GM12878 (cell line): ENCODE data around the gene LIM2. TPM values are rescaled to one million over a fixed set of nuclear protein-coding genes. Genes with fewer than 3 reads are reported as not detected.

Source experiments
- ATAC-seq: fragments of 200-7000 bp; cut with Tn5 transposase; 3 replicates; pipeline ENCODE4 v1.9.1; 2020; ENCODE audit warnings: mild to moderate bottlenecking, moderate library complexity
- BruUV-seq: library from RNA; stranded (reverse); fragments of 400-500 nt; replicated peaks from 2 replicates; lab custom pipeline; 2021; lab: Mats Ljungman, UMichigan
- CTCF ChIA-PET: fragments of 300-600 bp; sonication (Branson Sonifier 250); formaldehyde crosslinking; extraction: SDS; loops from one replicate; lab custom pipeline; 2021; ENCODE audit warnings: inconsistent platforms; lab: Yijun Ruan, JAX
- POLR2A ChIA-PET: fragments of 350-600 bp; formaldehyde crosslinking; extraction: SDS; loops from one replicate; lab custom pipeline; 2021; ENCODE audit warnings: inconsistent platforms; lab: Charles Lee
- RAD21 ChIA-PET: fragments of 300-600 bp; sonication (Branson Sonifier 250); formaldehyde crosslinking; loops from one replicate; lab custom pipeline; 2023; ENCODE audit warnings: antibody characterized with exemption; ENCODE audit not compliant: unreplicated experiment; lab: Charles Lee
- SMC1A ChIA-PET: fragments of 300-600 bp; sonication (Branson Sonifier 250); formaldehyde crosslinking; loops from one replicate; lab custom pipeline; 2023; ENCODE audit not compliant: unreplicated experiment, uncharacterized antibody; lab: Charles Lee
- DNase-seq: peaks from one replicate; pipeline ENCODE4 v3.0.0-alpha.2; 2011; ENCODE audit warnings: low read depth, low spot score
- FAIRE-seq: peaks from 3 replicates; lab custom pipeline; 2011; peaks lifted over from hg19 to GRCh38; lab: Jason Lieb, UNC
- H2AFZ ChIP-seq: 2 replicates; pipeline ENCODE4 v1.6.0; 2011; ENCODE audit warnings: low read depth, low read length, control low read depth; ENCODE audit not compliant: control insufficient read depth
- H3K27ac ChIP-seq: 2 replicates; pipeline ENCODE4 v1.5.1; 2011; ENCODE audit warnings: control low read depth; ENCODE audit not compliant: control insufficient read depth, insufficient read depth
- H3K27me3 ChIP-seq, 2 experiments: replicated peaks in 1 of 2; 2 replicates each; pipeline versions ENCODE4 v1.6.0 to v1.6.1; 2011; ENCODE audit warnings: low read length in 1 of 2; ENCODE audit not compliant: control insufficient read depth in 2 of 2, insufficient read depth in 2 of 2
- H3K36me3 ChIP-seq, 2 experiments: 2 replicates each; pipeline ENCODE4 v1.5.1; 2011; ENCODE audit warnings: low read length in 1 of 2; ENCODE audit not compliant: control insufficient read depth in 2 of 2, insufficient read depth in 2 of 2
- H3K4me1 ChIP-seq: 2 replicates; pipeline ENCODE4 v1.6.1; 2011; ENCODE audit warnings: mild to moderate bottlenecking, low read length, moderate library complexity, mixed read lengths; ENCODE audit not compliant: control insufficient read depth, insufficient read depth
- H3K4me2 ChIP-seq: 2 replicates; pipeline ENCODE4 v1.6.0; 2011; ENCODE audit warnings: control low read depth; ENCODE audit not compliant: control insufficient read depth, insufficient read depth
- H3K4me3 ChIP-seq: fragments of 200-600 bp; sonication (generic); 2 replicates; pipeline ENCODE4 v1.5.1; 2016
- H3K79me2 ChIP-seq: 2 replicates; pipeline ENCODE4 v1.6.0; 2011; ENCODE audit warnings: low read length; ENCODE audit not compliant: control insufficient read depth, insufficient read depth
- H3K9ac ChIP-seq: 2 replicates; pipeline ENCODE4 v1.8.0; 2011; ENCODE audit warnings: low read length, control low read depth, mixed read lengths; ENCODE audit not compliant: control insufficient read depth, insufficient read depth
- H3K9me3 ChIP-seq: replicated peaks from 3 replicates; pipeline ENCODE4 v1.5.1; 2011; ENCODE audit warnings: mild to moderate bottlenecking, low read length; ENCODE audit not compliant: control insufficient read depth, insufficient read depth
- H4K20me1 ChIP-seq: 2 replicates; pipeline ENCODE4 v1.6.0; 2011; ENCODE audit not compliant: control insufficient read depth, insufficient read depth
- BHLHE40 ChIP-seq, 2 experiments: fragments of 450-650 bp in 1 of 2; IDR thresholded peaks; 2 replicates each; pipeline ENCODE4 v1.6.1; 2011 to 2017; ENCODE audit warnings: low read depth in 2 of 2, borderline replicate concordance in 1 of 2, improper control_type of control experiment in 1 of 2, low read length in 1 of 2, mild to moderate bottlenecking in 1 of 2
- HDAC2 ChIP-seq: fragments of 200-600 bp; sonication (generic); IDR thresholded peaks from 2 replicates; pipeline ENCODE4 v1.6.1; 2017
- IKZF1 ChIP-seq: fragments of 450-650 bp; conservative IDR thresholded peaks from 2 replicates; pipeline ENCODE4 v1.6.1; 2017; ENCODE audit warnings: antibody characterized with exemption, mild to moderate bottlenecking
- JUND ChIP-seq: IDR thresholded peaks from 2 replicates; pipeline ENCODE4 v1.6.1; 2012; ENCODE audit warnings: low read depth, mild to moderate bottlenecking, low read length, improper control_type of control experiment, moderate library complexity
- NFIC ChIP-seq: IDR thresholded peaks from 2 replicates; pipeline ENCODE4 v1.6.1; 2012; ENCODE audit warnings: low read depth, mild to moderate bottlenecking, inconsistent platforms, low read length, moderate library complexity
- NFYA ChIP-seq: IDR thresholded peaks from 2 replicates; pipeline ENCODE4 v1.6.1; 2011; ENCODE audit warnings: low read depth, mild to moderate bottlenecking, low read length, improper control_type of control experiment, borderline replicate concordance
- RUNX3 ChIP-seq: IDR thresholded peaks from 2 replicates; pipeline ENCODE4 v1.6.1; 2012; ENCODE audit warnings: low read length, inconsistent platforms
- SMARCA5 ChIP-seq: fragments of 450-650 bp; IDR thresholded peaks from 2 replicates; pipeline ENCODE4 v1.6.1; 2017; ENCODE audit warnings: mild to moderate bottlenecking
- TCF12 ChIP-seq: IDR thresholded peaks from 2 replicates; pipeline ENCODE4 v1.6.1; 2011; ENCODE audit warnings: low read depth, mild to moderate bottlenecking, low read length
- TCF3 ChIP-seq: IDR thresholded peaks from 2 replicates; pipeline ENCODE4 v1.6.1; 2012; ENCODE audit warnings: low read depth, mild to moderate bottlenecking, low read length, borderline replicate concordance; ENCODE audit not compliant: insufficient read depth
- ZNF274 ChIP-seq: IDR thresholded peaks from one replicate; pipeline ENCODE4 v1.8.0; 2011; ENCODE audit not compliant: insufficient read length, insufficient read depth
- WGBS: methylation state at CpG from one replicate; pipeline ENCODE4 v1.1.6; 2016; ENCODE audit warnings: low lambda C conversion rate; ENCODE audit not compliant: insufficient replicate concordance, insufficient coverage; ENCODE audit errors: missing lambda C conversion rate; 5-methylcytosine and 5-hydroxymethylcytosine counted together
- in situ Hi-C: fragments of 300-500 bp; cut with MboI; formaldehyde crosslinking; loops from 9 replicates; pipeline ENCODE4 v1.14.3; 2018; ENCODE audit warnings: mixed read lengths
- intact Hi-C: fragments of 100-400 bp; cut with micrococcal nuclease; formaldehyde crosslinking; loops from one replicate; pipeline ENCODE4 v1.14.2; 2022; ENCODE audit not compliant: unreplicated experiment
- polyA plus RNA-seq, 11 experiments: library from polyadenylated mRNA; depleted of rRNA in 4 of 11; unstranded in 6 of 11; stranded (reverse) in 5 of 11; fragments of >200 nt; fragmentation: Nextera tagmentation in 4 of 11; fragmentation: Illumina TruSeq in 1 of 11; extraction: Ambion mirVana in 4 of 11; extraction: Trizol in 1 of 11; gene quantifications; 1 replicate in 1 of 11; 2 replicates in 10 of 11; pipeline versions ENCODE4 v1.2.1 to v1.2.3, GENCODE V29; 2011 to 2016; ENCODE audit warnings: inconsistent platforms in 2 of 11, missing spikeins in 2 of 11, low read depth in 1 of 11
- total RNA-seq, 4 experiments: library from RNA; depleted of rRNA in 3 of 4; stranded (reverse); fragments of >200 nt in 3 of 4; fragmentation: Illumina TruSeq in 1 of 4; extraction: Trizol in 1 of 4; gene quantifications; 2 replicates each; pipeline versions ENCODE4 v1.2.1 to v1.2.3, GENCODE V29; 2013 to 2021
- TF ChIP-seq, protein P1 (sequence below): fragments of 150-350 bp; IDR thresholded peaks from 2 replicates; pipeline ENCODE4 v1.6.1; 2016; ENCODE audit warnings: low read depth, low read length
- TF ChIP-seq, protein P2 (sequence below): fragments of 450-650 bp; IDR thresholded peaks from 2 replicates; pipeline ENCODE4 v1.6.1; 2017; ENCODE audit warnings: mild to moderate bottlenecking, moderate library complexity
- TF ChIP-seq, protein P3 (sequence below): fragments of 450-650 bp; IDR thresholded peaks from 2 replicates; pipeline ENCODE4 v1.6.1; 2016; ENCODE audit warnings: mild to moderate bottlenecking

LIM2 gene
- total and polyA plus RNA-seq, 10 of the 15 experiments (the other 5 are each of a cell fraction or from before 2014, with no cell fraction given): not detected

DNA sequence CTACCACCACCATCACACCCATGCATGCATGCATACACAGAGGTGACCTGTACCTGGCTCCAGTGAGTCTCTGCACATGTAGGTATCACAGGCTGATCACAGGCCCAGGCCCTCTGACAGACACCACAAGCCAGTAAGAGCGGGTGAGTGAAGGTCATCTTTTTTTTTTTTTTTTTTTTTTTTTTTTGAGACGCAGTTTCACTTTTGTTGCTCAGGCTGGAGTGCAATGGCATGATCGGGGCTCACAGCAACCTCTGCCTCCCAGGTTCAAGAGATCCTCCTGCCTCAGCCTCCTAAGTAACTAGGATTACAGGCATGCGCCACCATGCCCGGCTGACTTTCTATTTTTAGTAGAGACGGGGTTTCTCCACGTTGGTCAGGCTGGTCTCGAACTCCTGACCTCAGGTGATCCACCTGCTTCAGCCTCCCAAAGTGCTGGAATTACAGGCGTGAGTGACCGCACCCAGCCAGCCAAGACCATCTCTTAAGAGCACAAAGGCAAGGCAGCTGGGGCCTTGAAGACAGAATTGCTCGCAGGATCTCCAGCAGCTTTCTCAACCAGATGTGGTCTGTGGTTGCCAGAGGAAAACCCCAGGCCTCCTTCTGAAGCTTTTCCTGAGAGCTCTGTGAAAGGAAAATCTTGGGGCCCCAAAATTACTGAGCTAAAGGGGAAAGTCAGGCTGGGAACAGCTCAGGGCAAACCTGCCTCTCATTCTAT lies 12.1 kb downstream of the LIM2 start:
- no TSS peak for BruUV-seq
- peak overlapping the region; percentile 81 for H3K4me2 ChIP-seq
- H3K4me1 ChIP-seq: peaks cover 39% of the 10 kb centered on the region
- peak overlapping the region; percentile 54 for H3K27ac ChIP-seq
- intact Hi-C loops: no loop called here
- no peak overlapping the region for H3K4me3 ChIP-seq
- in situ Hi-C loops: loop anchor here (25.0 kb wide), 1 partner anchor 1162 kb away; the partner anchor contains the start of gene ZNF808
- RAD21 ChIA-PET: interaction anchor here (0.8 to 1.7 kb wide), 4 partner anchors 8 to 42 kb away, joined by 3 to 6 read pairs (median 5); partner anchors contain the start of gene SIGLEC10
- H3K79me2 ChIP-seq: no peaks in the 10 kb centered on the region
- FAIRE-seq: no peak
- H4K20me1 ChIP-seq: no peaks in the 10 kb centered on the region
- CTCF ChIA-PET: interaction anchor here (0.8 to 2.0 kb wide), 4 partner anchors 8 to 23 kb away, joined by 3 to 10 read pairs (median 4); no protein-coding TSS in a partner anchor
- H3K36me3 ChIP-seq: no peaks in the 10 kb centered on the region
- H3K27me3 ChIP-seq: no peaks in the 10 kb centered on the region
- H3K9ac ChIP-seq: peak overlapping the region; percentile 41; the same call in 1 of the 2 replicates
- WGBS: 6% methylated on average over 9 of the region's 11 CpGs
- peak; percentile 61 for DNase-seq
- POLR2A ChIA-PET: interaction anchor here (0.5 to 1.7 kb wide), 3 partner anchors 18 to 391 kb away, joined by 3 to 5 read pairs (median 5); no protein-coding TSS in a partner anchor
- SMC1A ChIA-PET: interaction anchor here (1.0 to 1.6 kb wide), 6 partner anchors 8 to 42 kb away, joined by 3 to 7 read pairs (median 4); partner anchors contain the start of genes SIGLEC10 and VSIG10L
- H2AFZ ChIP-seq: no peak overlapping the region
- peak; percentile 70 for ATAC-seq
- H3K9me3 ChIP-seq: no peaks in the 10 kb centered on the region
- no peak for TF ChIP-seq JUND
- peak; percentile 51; the same call in 1 of the 2 replicates for TF ChIP-seq TCF12
- TF ChIP-seq TCF3: no peak
- peak; percentile 39 to 83; a peak in 3 of 4 replicates for TF ChIP-seq BHLHE40 (IDR thresholded peaks at IDR 0.05; ENCODE audit: borderline replicate concordance in 1 of 2, low read depth in 2 of 2, low read length in 1 of 2)
- TF ChIP-seq IKZF1: peak; percentile 93
- TF ChIP-seq, protein P1, sequence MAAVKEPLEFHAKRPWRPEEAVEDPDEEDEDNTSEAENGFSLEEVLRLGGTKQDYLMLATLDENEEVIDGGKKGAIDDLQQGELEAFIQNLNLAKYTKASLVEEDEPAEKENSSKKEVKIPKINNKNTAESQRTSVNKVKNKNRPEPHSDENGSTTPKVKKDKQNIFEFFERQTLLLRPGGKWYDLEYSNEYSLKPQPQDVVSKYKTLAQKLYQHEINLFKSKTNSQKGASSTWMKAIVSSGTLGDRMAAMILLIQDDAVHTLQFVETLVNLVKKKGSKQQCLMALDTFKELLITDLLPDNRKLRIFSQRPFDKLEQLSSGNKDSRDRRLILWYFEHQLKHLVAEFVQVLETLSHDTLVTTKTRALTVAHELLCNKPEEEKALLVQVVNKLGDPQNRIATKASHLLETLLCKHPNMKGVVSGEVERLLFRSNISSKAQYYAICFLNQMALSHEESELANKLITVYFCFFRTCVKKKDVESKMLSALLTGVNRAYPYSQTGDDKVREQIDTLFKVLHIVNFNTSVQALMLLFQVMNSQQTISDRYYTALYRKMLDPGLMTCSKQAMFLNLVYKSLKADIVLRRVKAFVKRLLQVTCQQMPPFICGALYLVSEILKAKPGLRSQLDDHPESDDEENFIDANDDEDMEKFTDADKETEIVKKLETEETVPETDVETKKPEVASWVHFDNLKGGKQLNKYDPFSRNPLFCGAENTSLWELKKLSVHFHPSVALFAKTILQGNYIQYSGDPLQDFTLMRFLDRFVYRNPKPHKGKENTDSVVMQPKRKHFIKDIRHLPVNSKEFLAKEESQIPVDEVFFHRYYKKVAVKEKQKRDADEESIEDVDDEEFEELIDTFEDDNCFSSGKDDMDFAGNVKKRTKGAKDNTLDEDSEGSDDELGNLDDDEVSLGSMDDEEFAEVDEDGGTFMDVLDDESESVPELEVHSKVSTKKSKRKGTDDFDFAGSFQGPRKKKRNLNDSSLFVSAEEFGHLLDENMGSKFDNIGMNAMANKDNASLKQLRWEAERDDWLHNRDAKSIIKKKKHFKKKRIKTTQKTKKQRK: no peak
- no peak for TF ChIP-seq NFYA
- no peak for TF ChIP-seq ZNF274
- TF ChIP-seq, protein P2, sequence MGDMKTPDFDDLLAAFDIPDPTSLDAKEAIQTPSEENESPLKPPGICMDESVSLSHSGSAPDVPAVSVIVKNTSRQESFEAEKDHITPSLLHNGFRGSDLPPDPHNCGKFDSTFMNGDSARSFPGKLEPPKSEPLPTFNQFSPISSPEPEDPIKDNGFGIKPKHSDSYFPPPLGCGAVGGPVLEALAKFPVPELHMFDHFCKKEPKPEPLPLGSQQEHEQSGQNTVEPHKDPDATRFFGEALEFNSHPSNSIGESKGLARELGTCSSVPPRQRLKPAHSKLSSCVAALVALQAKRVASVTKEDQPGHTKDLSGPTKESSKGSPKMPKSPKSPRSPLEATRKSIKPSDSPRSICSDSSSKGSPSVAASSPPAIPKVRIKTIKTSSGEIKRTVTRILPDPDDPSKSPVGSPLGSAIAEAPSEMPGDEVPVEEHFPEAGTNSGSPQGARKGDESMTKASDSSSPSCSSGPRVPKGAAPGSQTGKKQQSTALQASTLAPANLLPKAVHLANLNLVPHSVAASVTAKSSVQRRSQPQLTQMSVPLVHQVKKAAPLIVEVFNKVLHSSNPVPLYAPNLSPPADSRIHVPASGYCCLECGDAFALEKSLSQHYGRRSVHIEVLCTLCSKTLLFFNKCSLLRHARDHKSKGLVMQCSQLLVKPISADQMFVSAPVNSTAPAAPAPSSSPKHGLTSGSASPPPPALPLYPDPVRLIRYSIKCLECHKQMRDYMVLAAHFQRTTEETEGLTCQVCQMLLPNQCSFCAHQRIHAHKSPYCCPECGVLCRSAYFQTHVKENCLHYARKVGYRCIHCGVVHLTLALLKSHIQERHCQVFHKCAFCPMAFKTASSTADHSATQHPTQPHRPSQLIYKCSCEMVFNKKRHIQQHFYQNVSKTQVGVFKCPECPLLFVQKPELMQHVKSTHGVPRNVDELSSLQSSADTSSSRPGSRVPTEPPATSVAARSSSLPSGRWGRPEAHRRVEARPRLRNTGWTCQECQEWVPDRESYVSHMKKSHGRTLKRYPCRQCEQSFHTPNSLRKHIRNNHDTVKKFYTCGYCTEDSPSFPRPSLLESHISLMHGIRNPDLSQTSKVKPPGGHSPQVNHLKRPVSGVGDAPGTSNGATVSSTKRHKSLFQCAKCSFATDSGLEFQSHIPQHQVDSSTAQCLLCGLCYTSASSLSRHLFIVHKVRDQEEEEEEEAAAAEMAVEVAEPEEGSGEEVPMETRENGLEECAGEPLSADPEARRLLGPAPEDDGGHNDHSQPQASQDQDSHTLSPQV: no peak
- TF ChIP-seq SMARCA5: peak; percentile 68; the same call in 1 of the 2 replicates
- peak; percentile 73; the same call in 1 of the 2 replicates for TF ChIP-seq NFIC
- no peak for TF ChIP-seq HDAC2
- TF ChIP-seq RUNX3: peak; percentile 93
- TF ChIP-seq, protein P3, sequence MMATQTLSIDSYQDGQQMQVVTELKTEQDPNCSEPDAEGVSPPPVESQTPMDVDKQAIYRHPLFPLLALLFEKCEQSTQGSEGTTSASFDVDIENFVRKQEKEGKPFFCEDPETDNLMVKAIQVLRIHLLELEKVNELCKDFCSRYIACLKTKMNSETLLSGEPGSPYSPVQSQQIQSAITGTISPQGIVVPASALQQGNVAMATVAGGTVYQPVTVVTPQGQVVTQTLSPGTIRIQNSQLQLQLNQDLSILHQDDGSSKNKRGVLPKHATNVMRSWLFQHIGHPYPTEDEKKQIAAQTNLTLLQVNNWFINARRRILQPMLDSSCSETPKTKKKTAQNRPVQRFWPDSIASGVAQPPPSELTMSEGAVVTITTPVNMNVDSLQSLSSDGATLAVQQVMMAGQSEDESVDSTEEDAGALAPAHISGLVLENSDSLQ: peak; percentile 68
